PC-3 (cell line): Measurements from ENCODE around the gene PSG4.
"Not testable (repeated sequence)": the region's sequence is repeated elsewhere in the genome, so short reads cannot be mapped to it uniquely, and the experiment has no call there.

Experiments
- EZH2 ChIP-seq: fragments of 300-600 bp; sonication (generic); IDR thresholded peaks from one replicate; pipeline ENCODE4 v1.6.1; 2017; ENCODE audit warnings: antibody characterized with exemption, mild to moderate bottlenecking, low read length; ENCODE audit not compliant: unreplicated experiment
- EZH2phosphoT487 ChIP-seq: fragments of 300-600 bp; sonication (generic); IDR thresholded peaks from 2 replicates; pipeline ENCODE4 v1.6.1; 2018; ENCODE audit warnings: mild to moderate bottlenecking, antibody characterized with exemption, low read length, borderline replicate concordance
- TF ChIP-seq, protein P1 (sequence below): fragments of 300-600 bp; sonication (generic); conservative IDR thresholded peaks from 2 replicates; pipeline ENCODE4 v1.5.1; 2017; ENCODE audit warnings: antibody characterized with exemption, low read depth, mild to moderate bottlenecking, low read length

GRCh38 chr19:43238213-43238612 is 32.8 kb upstream of the PSG4 start:
- TF ChIP-seq, protein P1, sequence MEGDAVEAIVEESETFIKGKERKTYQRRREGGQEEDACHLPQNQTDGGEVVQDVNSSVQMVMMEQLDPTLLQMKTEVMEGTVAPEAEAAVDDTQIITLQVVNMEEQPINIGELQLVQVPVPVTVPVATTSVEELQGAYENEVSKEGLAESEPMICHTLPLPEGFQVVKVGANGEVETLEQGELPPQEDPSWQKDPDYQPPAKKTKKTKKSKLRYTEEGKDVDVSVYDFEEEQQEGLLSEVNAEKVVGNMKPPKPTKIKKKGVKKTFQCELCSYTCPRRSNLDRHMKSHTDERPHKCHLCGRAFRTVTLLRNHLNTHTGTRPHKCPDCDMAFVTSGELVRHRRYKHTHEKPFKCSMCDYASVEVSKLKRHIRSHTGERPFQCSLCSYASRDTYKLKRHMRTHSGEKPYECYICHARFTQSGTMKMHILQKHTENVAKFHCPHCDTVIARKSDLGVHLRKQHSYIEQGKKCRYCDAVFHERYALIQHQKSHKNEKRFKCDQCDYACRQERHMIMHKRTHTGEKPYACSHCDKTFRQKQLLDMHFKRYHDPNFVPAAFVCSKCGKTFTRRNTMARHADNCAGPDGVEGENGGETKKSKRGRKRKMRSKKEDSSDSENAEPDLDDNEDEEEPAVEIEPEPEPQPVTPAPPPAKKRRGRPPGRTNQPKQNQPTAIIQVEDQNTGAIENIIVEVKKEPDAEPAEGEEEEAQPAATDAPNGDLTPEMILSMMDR, result not testable (repeated sequence)
- TF ChIP-seq EZH2, EZH2phosphoT487: not testable (repeated sequence)
